Measurements from ENCODE around the gene PLOD3.

DNA sequence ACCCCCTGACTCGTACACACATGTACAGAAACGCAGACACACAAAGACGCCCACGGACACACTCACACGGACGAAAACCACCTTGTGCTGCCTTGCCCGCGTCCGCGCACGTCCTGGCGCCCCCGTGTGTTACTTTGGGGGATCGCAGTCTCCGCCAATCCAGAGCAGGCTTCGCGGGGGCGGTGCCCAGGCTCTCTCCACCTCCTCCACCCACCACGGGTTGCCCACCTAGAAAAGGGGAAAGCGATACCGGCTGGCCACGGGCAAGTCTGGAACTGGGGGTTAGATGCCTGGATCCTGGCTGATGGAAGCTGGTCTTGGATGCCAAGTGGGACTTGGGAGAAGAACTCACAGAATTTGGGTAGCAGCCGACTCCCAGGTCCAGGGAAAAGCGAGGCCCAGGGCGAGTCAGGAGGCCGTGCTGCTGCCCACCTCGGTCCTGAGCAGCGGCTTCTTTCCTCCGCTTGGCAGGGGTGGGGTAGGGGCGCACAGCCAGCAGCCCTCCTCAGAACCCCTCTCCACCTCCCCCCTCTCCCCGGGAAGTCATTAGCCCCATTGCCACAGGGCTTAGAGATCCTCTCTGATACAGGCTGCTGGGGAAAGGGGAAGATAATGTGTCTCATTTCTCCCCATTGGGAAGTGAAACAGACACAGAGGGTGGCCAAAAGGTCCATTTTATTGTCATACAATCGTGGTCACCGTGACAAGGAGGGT, 47.4 kb downstream of the PLOD3 start:
- TF ChIP-seq, protein P1, sequence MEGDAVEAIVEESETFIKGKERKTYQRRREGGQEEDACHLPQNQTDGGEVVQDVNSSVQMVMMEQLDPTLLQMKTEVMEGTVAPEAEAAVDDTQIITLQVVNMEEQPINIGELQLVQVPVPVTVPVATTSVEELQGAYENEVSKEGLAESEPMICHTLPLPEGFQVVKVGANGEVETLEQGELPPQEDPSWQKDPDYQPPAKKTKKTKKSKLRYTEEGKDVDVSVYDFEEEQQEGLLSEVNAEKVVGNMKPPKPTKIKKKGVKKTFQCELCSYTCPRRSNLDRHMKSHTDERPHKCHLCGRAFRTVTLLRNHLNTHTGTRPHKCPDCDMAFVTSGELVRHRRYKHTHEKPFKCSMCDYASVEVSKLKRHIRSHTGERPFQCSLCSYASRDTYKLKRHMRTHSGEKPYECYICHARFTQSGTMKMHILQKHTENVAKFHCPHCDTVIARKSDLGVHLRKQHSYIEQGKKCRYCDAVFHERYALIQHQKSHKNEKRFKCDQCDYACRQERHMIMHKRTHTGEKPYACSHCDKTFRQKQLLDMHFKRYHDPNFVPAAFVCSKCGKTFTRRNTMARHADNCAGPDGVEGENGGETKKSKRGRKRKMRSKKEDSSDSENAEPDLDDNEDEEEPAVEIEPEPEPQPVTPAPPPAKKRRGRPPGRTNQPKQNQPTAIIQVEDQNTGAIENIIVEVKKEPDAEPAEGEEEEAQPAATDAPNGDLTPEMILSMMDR (IDR thresholded peaks at IDR 0.05) = peak; percentile 56 to 93 (median 60)
- TF ChIP-seq POLR2A (IDR thresholded peaks at IDR 0.05) = no peak

Measured in thyroid gland (tissue), 4 donors.